ELR (cell line): ENCODE data around the gene ATCAY.

Source experiments
- DNase-seq: peaks from one replicate; pipeline ENCODE4 v3.0.0-alpha.2; 2015; ENCODE audit warnings: low read depth

Gene ATCAY

DNA sequence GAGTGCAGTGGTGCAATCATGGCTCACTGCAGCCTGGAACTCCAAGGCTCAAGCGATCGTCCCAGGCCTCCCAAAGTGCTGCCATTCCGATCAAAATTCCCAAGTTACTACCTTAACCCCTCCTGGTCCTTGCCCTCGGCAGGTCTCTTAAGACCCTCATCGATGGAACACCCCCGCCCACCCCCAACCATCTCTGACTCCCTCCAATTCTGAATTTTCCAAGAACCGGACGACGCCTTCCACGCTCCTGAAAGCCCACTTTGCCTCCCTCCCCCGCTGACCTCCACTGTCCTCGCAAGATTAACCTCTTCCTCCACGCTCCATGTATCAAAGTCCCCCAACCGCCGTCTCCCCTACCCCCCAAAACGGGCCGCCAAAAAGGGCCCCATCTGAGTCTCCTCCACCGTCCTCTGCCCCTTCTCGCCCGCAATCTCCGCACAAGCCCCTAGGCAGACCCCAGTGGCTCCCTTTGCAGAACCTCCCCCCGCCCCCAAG, 89.9 kb downstream of the ATCAY start:
- DNase-seq, result peak; percentile 22

DNA sequence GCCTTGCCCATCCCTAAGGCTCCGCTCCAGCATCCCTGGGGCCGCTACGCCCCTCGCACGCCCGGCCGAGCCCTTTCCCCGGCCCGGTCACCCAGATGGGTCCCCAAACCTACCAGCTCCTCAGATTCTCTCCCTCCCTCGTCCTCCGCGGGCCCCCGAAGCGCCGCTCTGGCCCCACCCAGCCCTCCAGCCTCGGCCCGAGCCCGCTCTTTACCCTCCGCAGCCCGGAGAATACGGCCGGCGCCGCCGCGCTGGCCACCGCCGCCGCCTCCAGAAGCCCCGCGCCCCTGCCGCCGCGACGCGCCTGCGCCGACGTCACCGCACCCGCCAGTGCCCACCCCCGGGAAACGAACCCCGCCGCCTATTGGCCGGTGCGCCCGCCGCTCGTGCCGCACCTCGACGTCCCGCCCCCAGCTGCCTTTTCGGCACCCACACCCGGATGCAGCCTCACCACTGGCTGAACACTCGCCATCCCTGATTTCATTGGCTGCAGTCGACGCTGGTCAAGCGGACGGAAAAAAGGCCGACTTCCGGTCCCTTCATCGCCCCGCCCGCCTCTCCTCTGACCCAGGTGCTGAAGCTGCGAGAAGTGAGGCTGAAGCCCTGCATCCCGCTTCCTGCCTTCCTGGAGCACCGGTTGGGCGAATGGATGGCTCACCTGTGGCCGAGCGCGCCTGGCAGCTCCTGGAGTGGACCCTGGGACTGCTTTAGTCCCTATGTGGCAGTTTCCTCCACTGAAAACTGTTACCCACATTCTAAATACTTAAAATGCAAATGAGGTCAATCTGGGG, 90.5 kb downstream of the ATCAY start, which contains the start of gene DAPK3:
DAPK3 (minus strand) TSS at position 292 of the 791 bp plus-strand sequence. CDS start 1,364 bp downstream, outside the sequence.
- DNase-seq, result peak; percentile 99

GRCh38 chr19:3975144-3975543, 94.7 kb downstream of the ATCAY start:
- DNase-seq, result peak; percentile 32

DNA sequence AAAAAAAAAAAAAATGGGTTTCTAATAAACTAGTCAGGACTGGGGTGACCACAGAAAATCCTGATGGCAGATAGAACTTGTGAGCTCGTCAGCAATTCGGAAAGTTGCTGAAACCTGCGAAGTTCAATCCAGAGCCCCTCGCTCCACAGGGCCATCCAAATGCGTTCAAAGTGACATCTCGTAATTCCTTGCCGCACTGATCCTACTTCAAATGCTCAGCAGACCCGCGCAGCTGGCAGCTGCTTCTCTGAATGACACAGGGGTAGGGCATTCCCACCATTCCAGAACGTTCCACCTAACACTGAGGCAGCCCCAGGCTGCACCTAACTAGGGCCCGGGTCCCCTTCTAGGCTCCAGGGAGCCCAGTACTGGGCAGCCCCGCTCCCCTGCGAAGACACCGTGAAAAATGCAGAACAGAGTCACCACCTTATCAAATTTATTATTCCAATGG, 95.2 kb downstream of the ATCAY start:
- peak; percentile 30 for DNase-seq

DNA sequence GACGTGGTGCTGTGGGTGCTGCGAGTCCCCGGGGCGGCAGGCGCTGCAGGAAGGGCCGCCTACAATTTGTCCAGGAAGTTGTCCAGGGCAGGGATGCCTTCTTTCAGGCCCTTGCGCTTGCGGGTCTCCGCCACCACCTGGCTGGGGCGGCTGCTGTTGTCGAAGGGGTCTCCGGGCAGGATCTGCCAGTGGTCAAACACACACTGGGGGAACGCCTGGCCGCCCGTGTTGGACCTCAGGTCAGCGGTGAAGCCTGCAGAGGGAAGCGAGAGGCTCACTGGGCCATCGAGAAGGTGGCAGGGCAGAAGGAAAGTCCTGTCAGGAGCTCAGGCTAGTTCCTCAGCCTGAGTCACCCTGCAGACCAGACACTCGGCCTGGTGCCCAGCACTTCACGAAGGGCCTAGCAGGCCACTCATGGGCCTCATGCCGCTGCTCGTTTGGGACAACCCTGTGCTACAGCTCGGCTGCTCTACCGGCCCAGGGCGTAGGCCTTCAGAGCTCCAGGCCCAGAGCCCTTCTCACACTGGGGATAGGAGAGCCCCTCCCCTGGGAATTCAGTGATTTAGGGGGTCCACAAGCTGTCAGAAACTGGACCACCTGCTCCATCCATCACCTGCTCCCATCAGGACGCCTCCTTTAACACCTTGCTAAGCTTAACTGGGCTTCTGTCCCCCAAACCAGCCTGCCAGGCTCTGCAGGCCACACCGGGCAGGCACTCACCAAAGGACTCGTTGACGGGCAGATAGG, 96.2 kb downstream of the ATCAY start:
- peak; percentile 54 for DNase-seq
